RWPE1 (cell line): ENCODE results near the gene CFAP61.
A peak's percentile ranks its signal among the peaks of the same experiment; 100 is the strongest.
"Not testable (repeated sequence)": the region's sequence is repeated elsewhere in the genome, so short reads cannot be mapped to it uniquely, and the experiment has no call there.

Experiments
- CTCF ChIA-PET: fragments of 350-600 bp; sonication (Branson Sonifier 250); formaldehyde crosslinking; extraction: SDS; loops from one replicate; lab custom pipeline; 2021; lab: Yijun Ruan, JAX
- POLR2A ChIA-PET: fragments of 400-600 bp; formaldehyde crosslinking; extraction: SDS; loops from one replicate; lab custom pipeline; 2020; ENCODE audit warnings: antibody characterized with exemption; ENCODE audit not compliant: low non-redundant PET; lab: Yijun Ruan, JAX
- DNase-seq: peaks from one replicate; pipeline ENCODE4 v3.0.0; 2012; ENCODE audit warnings: low spot score
- H3K27ac ChIP-seq: fragments of 450-650 bp; 2 replicates; pipeline ENCODE4 v1.5.1; 2017
- TF ChIP-seq, protein P1 (sequence below): fragments of 450-650 bp; conservative IDR thresholded peaks from 2 replicates; pipeline ENCODE4 v1.5.1; 2017; ENCODE audit warnings: low read depth, mild to moderate bottlenecking

Gene CFAP61

DNA sequence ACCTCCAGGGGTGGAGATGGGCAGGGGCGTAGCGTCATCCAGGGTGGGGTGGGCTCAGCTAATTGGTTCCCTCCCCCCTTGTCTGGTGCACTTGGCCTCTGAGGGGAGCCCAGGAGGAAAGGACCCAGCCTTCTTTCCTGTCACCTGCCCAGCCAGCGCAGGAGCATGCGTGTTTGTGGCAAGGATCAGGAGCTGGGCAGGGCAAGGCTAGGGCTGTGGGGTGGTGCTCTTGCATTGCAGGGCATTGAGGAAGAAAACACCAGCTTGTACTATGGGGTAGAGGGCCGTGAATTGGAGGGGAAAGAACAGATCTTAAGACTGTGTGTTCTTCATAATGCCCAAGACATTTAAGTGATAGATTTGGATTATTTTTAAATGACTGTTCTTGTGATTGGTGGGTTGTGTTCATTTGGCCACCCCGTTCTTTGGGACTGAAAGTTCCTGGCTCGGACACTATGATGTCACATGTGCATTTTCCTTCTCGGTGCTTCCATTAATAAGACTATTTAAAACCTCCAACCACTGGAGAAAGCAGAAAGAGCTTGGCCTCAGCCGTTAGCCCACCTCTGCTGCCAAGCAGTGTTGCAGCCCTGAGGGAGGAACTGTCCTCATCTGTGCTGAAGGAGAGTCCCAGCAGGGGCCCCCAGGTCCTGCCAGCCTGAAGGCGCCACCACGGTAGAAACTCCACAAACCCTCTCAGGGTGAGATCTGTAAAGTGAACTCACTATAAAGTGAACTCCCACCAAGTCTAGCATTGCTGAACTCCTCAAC is 179.4 kb downstream of the CFAP61 start:
- ChIA-PET POLR2A (no interaction called here), CTCF (interaction anchor here (0.6 kb wide), 1 partner anchor 55 kb away, joined by 3 read pairs; no protein-coding TSS in a partner anchor)
- TF ChIP-seq, protein P1, sequence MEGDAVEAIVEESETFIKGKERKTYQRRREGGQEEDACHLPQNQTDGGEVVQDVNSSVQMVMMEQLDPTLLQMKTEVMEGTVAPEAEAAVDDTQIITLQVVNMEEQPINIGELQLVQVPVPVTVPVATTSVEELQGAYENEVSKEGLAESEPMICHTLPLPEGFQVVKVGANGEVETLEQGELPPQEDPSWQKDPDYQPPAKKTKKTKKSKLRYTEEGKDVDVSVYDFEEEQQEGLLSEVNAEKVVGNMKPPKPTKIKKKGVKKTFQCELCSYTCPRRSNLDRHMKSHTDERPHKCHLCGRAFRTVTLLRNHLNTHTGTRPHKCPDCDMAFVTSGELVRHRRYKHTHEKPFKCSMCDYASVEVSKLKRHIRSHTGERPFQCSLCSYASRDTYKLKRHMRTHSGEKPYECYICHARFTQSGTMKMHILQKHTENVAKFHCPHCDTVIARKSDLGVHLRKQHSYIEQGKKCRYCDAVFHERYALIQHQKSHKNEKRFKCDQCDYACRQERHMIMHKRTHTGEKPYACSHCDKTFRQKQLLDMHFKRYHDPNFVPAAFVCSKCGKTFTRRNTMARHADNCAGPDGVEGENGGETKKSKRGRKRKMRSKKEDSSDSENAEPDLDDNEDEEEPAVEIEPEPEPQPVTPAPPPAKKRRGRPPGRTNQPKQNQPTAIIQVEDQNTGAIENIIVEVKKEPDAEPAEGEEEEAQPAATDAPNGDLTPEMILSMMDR: no peak
- no peak for DNase-seq
- no peak overlapping the region for H3K27ac ChIP-seq

DNA sequence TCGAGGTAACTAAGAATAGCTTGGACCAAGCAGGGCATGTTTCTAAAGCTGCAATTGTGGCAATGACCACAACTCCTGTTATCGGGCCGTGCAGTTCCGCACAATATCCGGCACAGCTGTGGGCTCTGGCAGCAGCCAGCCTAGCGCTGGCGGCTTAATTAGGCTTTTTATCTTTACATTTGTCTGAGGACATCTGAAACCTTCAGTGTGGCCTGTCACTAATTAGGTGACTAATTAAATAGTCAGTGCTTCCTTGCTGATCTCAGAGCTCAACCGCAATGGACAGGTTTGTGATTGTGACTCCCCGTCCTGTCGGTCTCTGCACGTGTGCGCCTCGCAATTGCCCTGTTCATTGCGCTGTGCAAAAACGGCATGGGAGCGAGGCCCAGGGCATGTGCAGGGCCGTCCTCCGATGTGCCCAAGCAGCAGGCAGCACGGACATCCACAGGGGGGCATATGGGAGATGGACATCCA is 180.7 kb downstream of the CFAP61 start:
- ChIA-PET POLR2A (no interaction called here), CTCF (interaction anchor here (0.6 kb wide), 1 partner anchor 20 kb away, joined by 5 read pairs; no protein-coding TSS in a partner anchor)
- no peak for DNase-seq
- TF ChIP-seq, protein P1: no peak
- no peak overlapping the region for H3K27ac ChIP-seq

DNA sequence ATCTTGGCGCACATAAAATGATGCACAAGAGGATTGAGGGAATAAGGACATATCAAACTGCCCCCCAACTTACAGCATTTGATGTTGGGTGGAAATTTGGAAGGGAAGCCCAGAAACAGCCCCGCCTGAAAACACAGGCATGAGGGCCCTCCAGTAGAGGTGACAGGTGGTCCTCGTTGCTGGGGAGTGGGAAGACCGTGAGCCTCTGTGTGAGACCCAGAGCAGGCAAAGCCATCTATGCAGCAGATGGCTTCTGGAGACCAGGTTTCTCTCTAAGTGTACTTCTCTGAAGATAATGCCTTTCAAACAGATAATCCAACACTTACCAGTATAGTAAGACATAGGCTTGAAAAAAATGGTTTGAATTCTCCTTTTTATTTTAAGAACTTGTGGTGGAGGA is 183.3 kb downstream of the CFAP61 start:
- TF ChIP-seq, protein P1: no peak
- DNase-seq: no peak
- H3K27ac ChIP-seq: no peak overlapping the region
- POLR2A ChIA-PET: no interaction called here
- CTCF ChIA-PET: no interaction called here

DNA sequence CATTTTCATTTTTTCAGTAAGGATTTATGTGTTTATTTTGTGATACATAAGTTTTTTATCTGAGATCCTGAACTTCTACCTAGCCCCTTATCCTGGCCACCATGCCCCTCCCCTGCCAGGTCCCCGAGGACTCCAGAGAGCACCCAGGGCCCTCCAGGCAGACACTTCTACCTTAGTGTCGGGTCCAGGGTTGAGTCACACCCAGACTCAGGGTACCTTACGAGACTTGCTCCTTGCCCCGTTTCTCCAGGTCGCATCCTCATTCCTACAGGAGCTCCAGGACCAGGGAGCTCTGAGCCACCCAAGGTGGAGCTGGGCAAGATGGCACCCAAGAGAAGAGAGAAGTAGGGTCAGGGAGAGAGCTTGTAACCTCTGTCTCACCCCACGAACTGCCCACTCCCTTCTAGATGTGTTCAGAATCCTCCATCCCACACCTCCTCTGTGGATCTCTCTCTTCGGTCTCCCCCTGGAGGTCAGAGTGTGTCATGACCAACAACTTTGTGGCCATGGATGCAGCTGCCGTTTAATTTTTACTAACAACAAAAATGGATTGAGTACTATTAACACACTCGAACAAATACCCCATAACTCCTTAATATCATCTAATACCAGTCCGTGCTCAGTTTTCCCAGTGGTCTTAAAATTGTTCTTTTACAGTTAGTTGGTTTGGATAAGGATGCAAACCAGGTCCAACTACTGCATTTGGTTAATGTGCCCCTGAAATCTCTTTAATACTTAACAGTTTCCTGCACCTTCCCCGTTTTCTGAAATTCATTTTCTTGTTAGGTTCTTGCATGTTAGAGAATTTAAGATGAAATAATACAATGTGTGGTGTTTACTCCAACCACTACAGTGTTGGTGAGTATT is 185.0 kb downstream of the CFAP61 start:
- TF ChIP-seq, protein P1: peak; percentile 68
- no peak overlapping the region for H3K27ac ChIP-seq
- peak; percentile 69 for DNase-seq
- POLR2A ChIA-PET: no interaction called here
- CTCF ChIA-PET: interaction anchor here (0.6 to 1.6 kb wide), 13 partner anchors 11 to 1235 kb away, joined by 3 to 6 read pairs (median 3); no protein-coding TSS in a partner anchor

DNA sequence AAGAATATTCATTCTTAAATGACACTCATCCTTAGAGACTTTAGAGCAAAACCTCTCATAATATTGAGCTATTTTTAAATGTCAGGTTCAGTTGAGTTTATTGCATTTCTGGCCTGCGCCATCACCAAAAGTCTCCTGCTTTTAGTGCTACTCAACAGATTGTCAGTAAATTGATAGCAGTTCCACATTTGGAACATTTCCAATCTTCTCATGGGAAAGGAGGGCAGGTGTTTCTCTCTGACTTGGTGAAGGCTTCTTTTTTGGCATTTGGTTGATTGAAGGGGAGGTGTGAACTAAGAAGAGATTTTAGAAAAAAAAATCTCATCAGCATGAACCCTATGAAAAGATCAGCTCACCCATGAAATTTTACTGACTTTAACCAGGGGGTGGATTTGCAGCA is 189.6 kb downstream of the CFAP61 start:
- TF ChIP-seq, protein P1: no peak
- DNase-seq: no peak
- POLR2A ChIA-PET: no interaction called here
- H3K27ac ChIP-seq: no peak overlapping the region
- CTCF ChIA-PET: no interaction called here

DNA sequence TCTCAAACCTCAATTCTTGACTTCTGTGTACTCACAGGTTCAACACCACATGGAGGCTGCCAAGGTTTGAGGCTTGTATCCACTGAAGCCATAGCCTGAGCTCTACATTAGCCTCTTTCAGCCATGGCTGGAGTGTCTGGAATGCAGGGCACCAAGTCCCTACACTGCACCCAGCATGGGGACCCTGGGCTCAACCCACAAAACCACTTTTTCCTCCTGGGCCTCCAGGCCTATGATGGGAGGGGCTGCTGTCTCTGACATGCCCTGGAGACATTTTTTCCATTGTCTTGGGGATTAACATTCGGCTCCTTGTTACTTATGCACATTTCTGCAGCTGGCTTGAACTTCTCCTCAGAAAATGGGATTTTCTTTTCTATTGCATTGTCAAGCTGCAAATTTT is 192.1 kb downstream of the CFAP61 start:
- POLR2A ChIA-PET, DNase-seq, H3K27ac ChIP-seq: not testable (repeated sequence)
- CTCF ChIA-PET: interaction anchor here (0.6 kb wide), 1 partner anchor 323 kb away, joined by 3 read pairs; no protein-coding TSS in a partner anchor
